HUES48 (cell line): ENCODE data around the gene PRSS21.

ENCODE experiments used
- H3K27ac ChIP-seq: one replicate; pipeline ENCODE4 v1.7.0; 2013; ENCODE audit warnings: low read depth, low read length, inconsistent platforms
- H3K27me3 ChIP-seq: 2 replicates; pipeline ENCODE4 v1.6.1; 2013; ENCODE audit warnings: mild to moderate bottlenecking, low read length; ENCODE audit not compliant: control insufficient read depth, insufficient read depth
- H3K36me3 ChIP-seq: 2 replicates; pipeline ENCODE4 v1.6.1; 2013; ENCODE audit warnings: low read length; ENCODE audit not compliant: control insufficient read depth, insufficient read depth
- H3K4me1 ChIP-seq: 2 replicates; pipeline ENCODE4 v1.6.1; 2013; ENCODE audit warnings: mild to moderate bottlenecking, low read length; ENCODE audit not compliant: control insufficient read depth, insufficient read depth
- H3K4me3 ChIP-seq: 2 replicates; pipeline ENCODE4 v1.5.1; 2013; ENCODE audit warnings: mild to moderate bottlenecking, low read depth, low read length
- H3K9ac ChIP-seq: 2 replicates; pipeline ENCODE4 v1.6.1; 2013; ENCODE audit warnings: mild to moderate bottlenecking, low read depth, low read length, moderate library complexity
- H3K9me3 ChIP-seq: 2 replicates; pipeline ENCODE4 v1.6.1; 2013; ENCODE audit warnings: low read length; ENCODE audit not compliant: control insufficient read depth, insufficient read depth

Gene PRSS21

GRCh38 chr16:2795395-2796143 is 21.5 kb upstream of the PRSS21 start:
- Histone ChIP-seq H3K27ac (no peak overlapping the region), H3K27me3 (no peaks in the 10 kb centered on the region), H3K4me1 (no peaks in the 10 kb centered on the region), H3K4me3 (no peak overlapping the region), H3K9me3 (no peaks in the 10 kb centered on the region), H3K9ac (no peak overlapping the region), H3K36me3 (no peaks in the 10 kb centered on the region)

DNA sequence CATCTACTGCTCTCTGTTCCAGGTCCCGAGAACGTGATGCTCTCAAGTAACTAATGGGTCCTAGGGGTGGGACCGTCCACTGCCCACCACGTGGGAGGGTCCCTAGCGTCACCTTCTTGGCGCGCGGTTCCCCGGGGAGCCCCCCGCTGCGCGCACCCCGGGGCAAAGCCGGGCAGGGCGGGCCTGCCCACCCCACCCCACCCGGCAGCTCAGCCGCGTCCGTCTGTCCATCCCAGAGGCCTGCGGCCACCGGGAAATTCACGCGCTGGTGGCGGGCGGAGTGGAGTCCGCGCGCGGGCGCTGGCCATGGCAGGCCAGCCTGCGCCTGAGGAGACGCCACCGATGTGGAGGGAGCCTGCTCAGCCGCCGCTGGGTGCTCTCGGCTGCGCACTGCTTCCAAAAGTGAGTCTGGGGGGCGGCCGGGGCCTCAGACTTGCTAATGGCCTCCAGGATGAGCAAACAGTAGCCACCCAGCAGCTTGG is 18.3 kb upstream of the PRSS21 start:
- no peaks in the 10 kb centered on the region for H3K27me3 ChIP-seq
- H3K4me3 ChIP-seq = no peak overlapping the region
- H3K27ac ChIP-seq = no peak overlapping the region
- no peaks in the 10 kb centered on the region for H3K4me1 ChIP-seq
- no peaks in the 10 kb centered on the region for H3K36me3 ChIP-seq
- H3K9me3 ChIP-seq = peaks cover 4% of the 10 kb centered on the region; the same call in 1 of the 2 replicates
- no peak overlapping the region for H3K9ac ChIP-seq

DNA sequence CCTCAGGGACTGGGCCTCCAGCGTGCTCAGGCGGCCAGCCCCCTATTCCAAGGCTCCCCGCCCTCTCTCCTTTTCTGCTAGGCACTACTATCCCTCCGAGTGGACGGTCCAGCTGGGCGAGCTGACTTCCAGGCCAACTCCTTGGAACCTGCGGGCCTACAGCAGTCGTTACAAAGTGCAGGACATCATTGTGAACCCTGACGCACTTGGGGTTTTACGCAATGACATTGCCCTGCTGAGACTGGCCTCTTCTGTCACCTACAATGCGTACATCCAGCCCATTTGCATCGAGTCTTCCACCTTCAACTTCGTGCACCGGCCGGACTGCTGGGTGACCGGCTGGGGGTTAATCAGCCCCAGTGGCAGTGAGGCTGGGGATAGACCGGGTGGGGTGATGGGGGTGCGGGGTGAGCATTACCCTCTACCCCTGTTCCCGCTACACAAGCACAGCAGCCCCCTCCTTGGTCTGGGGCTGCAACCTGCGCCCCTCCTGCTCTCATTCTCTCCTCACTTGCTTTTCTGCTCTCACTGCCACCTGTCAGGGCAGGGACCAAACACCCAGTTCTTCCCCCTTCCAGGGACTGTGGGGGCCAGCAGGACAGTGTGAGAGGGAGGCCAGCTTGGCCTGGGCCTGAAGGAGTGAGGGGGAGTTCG is 17.7 kb upstream of the PRSS21 start:
- Histone ChIP-seq H3K27me3 (no peaks in the 10 kb centered on the region), H3K9ac (no peak overlapping the region), H3K9me3 (peaks cover 4% of the 10 kb centered on the region; the same call in 1 of the 2 replicates), H3K36me3 (no peaks in the 10 kb centered on the region), H3K4me3 (no peak overlapping the region), H3K27ac (no peak overlapping the region), H3K4me1 (no peaks in the 10 kb centered on the region)

DNA sequence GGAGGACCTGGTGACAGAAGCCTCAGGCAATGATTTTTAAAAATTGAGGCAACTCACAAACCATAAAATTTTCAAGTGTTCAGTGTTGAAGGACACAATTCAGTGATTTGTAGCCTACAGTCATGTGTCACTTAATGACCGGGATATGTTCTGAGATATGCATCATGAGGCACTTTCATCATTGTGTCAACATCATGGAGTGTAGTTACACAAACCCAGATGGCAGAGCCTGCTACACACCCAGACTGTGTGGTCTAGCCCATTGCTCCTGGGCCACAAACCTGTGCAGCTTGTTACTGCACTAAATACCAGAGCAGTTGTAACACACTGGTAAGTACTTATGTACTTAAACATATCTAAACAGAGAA is 17.2 kb upstream of the PRSS21 start:
- Histone ChIP-seq H3K36me3 (no peaks in the 10 kb centered on the region), H3K4me3 (no peak overlapping the region), H3K9me3 (peaks cover 4% of the 10 kb centered on the region; the same call in 1 of the 2 replicates), H3K27me3 (no peaks in the 10 kb centered on the region), H3K4me1 (no peaks in the 10 kb centered on the region), H3K27ac (no peak overlapping the region), H3K9ac (no peak overlapping the region)

DNA sequence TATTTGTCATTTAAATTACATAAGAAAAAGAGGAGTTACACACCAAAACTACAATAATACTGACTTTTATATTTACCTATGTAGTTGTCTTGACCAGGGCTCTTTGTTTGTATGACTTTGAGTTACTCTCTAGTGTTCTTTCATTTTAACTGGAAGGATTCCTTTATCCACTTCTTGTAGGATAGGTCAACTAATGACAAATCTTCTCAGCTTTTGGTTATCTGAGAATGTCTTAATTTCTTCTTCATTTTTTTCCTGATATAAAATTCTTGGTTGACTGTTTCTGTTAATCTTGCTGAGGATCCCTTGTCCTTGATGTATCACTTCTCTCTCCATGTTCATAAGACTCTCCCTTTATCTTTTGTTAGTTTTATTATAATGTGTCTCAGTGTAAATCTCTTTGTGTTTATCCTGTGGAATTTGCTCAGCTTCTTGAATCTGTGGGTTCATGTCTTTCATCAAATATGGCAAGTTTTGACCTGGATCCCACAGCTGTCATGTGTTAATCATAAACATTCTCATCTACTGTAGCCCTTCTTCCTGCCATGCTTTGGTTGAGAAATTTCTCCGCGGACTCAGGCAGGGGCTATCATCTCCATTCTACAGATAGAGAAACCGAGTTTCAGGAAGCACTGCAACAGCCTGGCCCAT is 13.4 kb upstream of the PRSS21 start:
- no peaks in the 10 kb centered on the region for H3K27me3 ChIP-seq
- no peaks in the 10 kb centered on the region for H3K36me3 ChIP-seq
- no peak overlapping the region for H3K9ac ChIP-seq
- H3K4me3 ChIP-seq = no peak overlapping the region
- H3K27ac ChIP-seq = no peak overlapping the region
- no peaks in the 10 kb centered on the region for H3K4me1 ChIP-seq
- H3K9me3 ChIP-seq = peaks cover 4% of the 10 kb centered on the region; the same call in 1 of the 2 replicates

DNA sequence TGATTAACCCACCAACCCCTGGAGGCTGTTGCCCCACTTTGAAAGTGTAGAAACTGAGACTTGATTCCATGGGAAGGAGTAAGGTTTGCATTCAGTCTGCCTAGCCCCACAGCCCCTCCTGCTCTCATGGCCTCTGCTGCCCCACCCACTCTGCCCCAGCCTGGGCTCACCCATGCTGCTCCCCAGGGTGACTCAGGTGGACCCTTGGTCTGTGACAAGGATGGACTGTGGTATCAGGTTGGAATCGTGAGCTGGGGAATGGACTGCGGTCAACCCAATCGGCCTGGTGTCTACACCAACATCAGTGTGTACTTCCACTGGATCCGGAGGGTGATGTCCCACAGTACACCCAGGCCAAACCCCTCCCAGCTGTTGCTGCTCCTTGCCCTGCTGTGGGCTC is 12.3 kb upstream of the PRSS21 start:
- H3K9ac ChIP-seq = no peak overlapping the region
- no peak overlapping the region for H3K4me3 ChIP-seq
- H3K27ac ChIP-seq = no peak overlapping the region
- no peaks in the 10 kb centered on the region for H3K27me3 ChIP-seq
- H3K9me3 ChIP-seq = peaks cover 4% of the 10 kb centered on the region; the same call in 1 of the 2 replicates
- no peaks in the 10 kb centered on the region for H3K4me1 ChIP-seq
- no peaks in the 10 kb centered on the region for H3K36me3 ChIP-seq

DNA sequence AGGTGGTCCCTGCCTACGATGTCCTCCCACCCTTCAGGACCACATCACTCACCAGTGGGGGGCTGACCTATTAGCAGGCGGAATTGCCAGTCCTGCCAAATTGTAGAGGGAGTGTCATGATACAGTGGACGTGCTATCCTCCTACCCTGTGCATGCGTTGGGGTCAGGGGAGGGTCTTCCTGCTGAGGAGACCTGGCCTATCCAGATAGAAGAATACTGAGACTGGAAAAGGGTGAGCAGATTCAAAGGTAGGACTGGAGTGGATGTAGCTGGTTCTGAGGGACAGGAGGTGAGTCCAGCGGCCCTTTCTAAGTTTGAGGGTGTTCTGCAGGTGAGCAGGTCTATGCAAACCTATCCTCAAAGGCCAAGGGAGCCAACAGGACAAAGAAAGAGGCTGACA is 10.8 kb upstream of the PRSS21 start:
- no peak overlapping the region for H3K4me3 ChIP-seq
- no peaks in the 10 kb centered on the region for H3K36me3 ChIP-seq
- H3K4me1 ChIP-seq = no peaks in the 10 kb centered on the region
- peaks cover 4% of the 10 kb centered on the region; the same call in 1 of the 2 replicates for H3K9me3 ChIP-seq
- no peaks in the 10 kb centered on the region for H3K27me3 ChIP-seq
- H3K9ac ChIP-seq = no peak overlapping the region
- H3K27ac ChIP-seq = no peak overlapping the region

- Histone ChIP-seq H3K36me3 (no peaks in the 10 kb centered on the region), H3K27me3 (no peaks in the 10 kb centered on the region), H3K9me3 (peaks cover 4% of the 10 kb centered on the region; the same call in 1 of the 2 replicates), H3K9ac (no peak overlapping the region), H3K4me3 (no peak overlapping the region), H3K4me1 (no peaks in the 10 kb centered on the region), H3K27ac (no peak overlapping the region)
Observed at GRCh38 chr16:2808181-2808580, 8.9 kb upstream of the PRSS21 start.

GRCh38 chr16:2809149-2809760 is 7.8 kb upstream of the PRSS21 start:
- H3K27ac ChIP-seq = no peak overlapping the region
- no peak overlapping the region for H3K9ac ChIP-seq
- no peaks in the 10 kb centered on the region for H3K36me3 ChIP-seq
- H3K4me3 ChIP-seq = no peak overlapping the region
- H3K4me1 ChIP-seq = no peaks in the 10 kb centered on the region
- no peaks in the 10 kb centered on the region for H3K9me3 ChIP-seq
- H3K27me3 ChIP-seq = no peaks in the 10 kb centered on the region

DNA sequence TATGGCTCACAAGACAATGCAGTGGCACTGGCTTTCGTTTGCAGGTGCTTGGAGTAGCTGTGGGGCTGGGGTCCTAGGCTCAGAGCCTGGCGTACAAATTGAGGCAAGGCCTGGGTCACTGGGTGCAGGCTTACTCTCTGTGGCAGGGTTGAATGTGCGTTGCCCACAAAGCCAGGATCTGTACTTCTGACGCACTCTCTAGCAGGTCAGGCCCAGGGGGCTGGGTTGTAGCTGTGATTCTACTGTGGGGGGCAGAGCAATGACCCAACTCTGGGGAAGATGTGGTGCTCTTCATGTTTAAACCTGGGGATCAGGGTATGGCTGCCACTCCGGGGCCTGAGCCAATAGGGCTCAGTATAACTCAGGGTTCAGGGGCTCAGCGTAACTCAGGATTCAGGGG is 6.4 kb upstream of the PRSS21 start:
- H3K27me3 ChIP-seq = no peaks in the 10 kb centered on the region

More for the DNA sequence above, 6.4 kb upstream of the PRSS21 start:
- Histone ChIP-seq H3K36me3 (no peaks in the 10 kb centered on the region), H3K4me1 (no peaks in the 10 kb centered on the region), H3K9ac (no peak overlapping the region), H3K27ac (no peak overlapping the region), H3K9me3 (no peaks in the 10 kb centered on the region), H3K4me3 (no peak overlapping the region)
